ENCODE results near the gene CFAP53. TPM values are rescaled to one million over a fixed set of nuclear protein-coding genes. Genes with fewer than 3 reads are reported as not detected.
A peak's percentile ranks its signal among the peaks of the same experiment; 100 is the strongest.

CFAP53 gene
- polyA plus RNA-seq, 1 of the 3 experiments (the other 2 are of a cell fraction) = 1.6 TPM

- peak overlapping the region; percentile 80 for H2AFZ ChIP-seq (ENCODE audit: low read depth)
These were observed 40.6 kb upstream of the CFAP53 start for GRCh38 chr18:50306944-50307343.

DNA sequence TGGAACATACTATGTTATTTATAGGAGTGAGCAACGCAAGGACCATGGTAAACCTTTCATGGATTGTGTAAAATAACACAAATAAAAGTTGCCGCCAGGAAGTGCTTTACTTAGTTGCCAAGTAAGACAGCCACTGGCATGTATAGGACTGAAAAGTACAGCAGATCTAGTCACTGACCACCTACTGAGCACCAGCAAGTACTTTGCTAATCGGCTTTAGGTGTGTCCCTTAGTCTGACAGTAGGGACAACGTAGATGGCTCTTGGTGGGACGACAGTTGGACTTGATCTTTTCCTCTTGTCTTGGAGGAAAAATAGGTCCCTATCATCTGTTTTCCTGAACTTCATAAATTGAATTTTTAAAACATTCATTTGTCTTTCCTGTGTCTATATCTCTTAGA lies 34.8 kb upstream of the CFAP53 start:
- no peaks in the 10 kb centered on the region for H3K9me2 ChIP-seq
- peaks cover 0 to 3% of the 10 kb centered on the region in 2 experiments; a peak in 1 of 4 replicates for H3K4me1 ChIP-seq (ENCODE audit: control insufficient read depth in 1 of 2, insufficient read depth in 2 of 2, low read depth in 1 of 2, low read length in 1 of 2)
- H3K36me3 ChIP-seq (replicated peaks in 1 of 2; ENCODE audit: control insufficient read depth in 1 of 2, insufficient read depth in 2 of 2, low read length in 1 of 2) = no peaks in the 10 kb centered on the region
- H3K9ac ChIP-seq = no peak overlapping the region
- POLR2A ChIA-PET = interaction anchor here (0.6 kb wide), 1 partner anchor 815 kb away, joined by 3 read pairs; no protein-coding TSS in a partner anchor
- peaks cover 23% of the 10 kb centered on the region for H3K27me3 ChIP-seq (ENCODE audit: insufficient read depth)
- TF ChIP-seq NFIC (IDR thresholded peaks at IDR 0.05; ENCODE audit: borderline replicate concordance) (no peak), SIN3A (IDR thresholded peaks at IDR 0.05; ENCODE audit: borderline replicate concordance, low read depth, low read length) (no peak), TAF1 (IDR thresholded peaks at IDR 0.05; ENCODE audit: borderline replicate concordance, low read depth, low read length) (no peak), MXI1 (IDR thresholded peaks at IDR 0.05; ENCODE audit: low read depth, low read length) (no peak), GABPA (IDR thresholded peaks at IDR 0.05; ENCODE audit: low read depth) (no peak)
- TF ChIP-seq, protein P1, sequence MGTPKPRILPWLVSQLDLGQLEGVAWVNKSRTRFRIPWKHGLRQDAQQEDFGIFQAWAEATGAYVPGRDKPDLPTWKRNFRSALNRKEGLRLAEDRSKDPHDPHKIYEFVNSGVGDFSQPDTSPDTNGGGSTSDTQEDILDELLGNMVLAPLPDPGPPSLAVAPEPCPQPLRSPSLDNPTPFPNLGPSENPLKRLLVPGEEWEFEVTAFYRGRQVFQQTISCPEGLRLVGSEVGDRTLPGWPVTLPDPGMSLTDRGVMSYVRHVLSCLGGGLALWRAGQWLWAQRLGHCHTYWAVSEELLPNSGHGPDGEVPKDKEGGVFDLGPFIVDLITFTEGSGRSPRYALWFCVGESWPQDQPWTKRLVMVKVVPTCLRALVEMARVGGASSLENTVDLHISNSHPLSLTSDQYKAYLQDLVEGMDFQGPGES (IDR thresholded peaks at IDR 0.05; ENCODE audit: low read depth, low read length) = no peak
- TF ChIP-seq, protein P2, sequence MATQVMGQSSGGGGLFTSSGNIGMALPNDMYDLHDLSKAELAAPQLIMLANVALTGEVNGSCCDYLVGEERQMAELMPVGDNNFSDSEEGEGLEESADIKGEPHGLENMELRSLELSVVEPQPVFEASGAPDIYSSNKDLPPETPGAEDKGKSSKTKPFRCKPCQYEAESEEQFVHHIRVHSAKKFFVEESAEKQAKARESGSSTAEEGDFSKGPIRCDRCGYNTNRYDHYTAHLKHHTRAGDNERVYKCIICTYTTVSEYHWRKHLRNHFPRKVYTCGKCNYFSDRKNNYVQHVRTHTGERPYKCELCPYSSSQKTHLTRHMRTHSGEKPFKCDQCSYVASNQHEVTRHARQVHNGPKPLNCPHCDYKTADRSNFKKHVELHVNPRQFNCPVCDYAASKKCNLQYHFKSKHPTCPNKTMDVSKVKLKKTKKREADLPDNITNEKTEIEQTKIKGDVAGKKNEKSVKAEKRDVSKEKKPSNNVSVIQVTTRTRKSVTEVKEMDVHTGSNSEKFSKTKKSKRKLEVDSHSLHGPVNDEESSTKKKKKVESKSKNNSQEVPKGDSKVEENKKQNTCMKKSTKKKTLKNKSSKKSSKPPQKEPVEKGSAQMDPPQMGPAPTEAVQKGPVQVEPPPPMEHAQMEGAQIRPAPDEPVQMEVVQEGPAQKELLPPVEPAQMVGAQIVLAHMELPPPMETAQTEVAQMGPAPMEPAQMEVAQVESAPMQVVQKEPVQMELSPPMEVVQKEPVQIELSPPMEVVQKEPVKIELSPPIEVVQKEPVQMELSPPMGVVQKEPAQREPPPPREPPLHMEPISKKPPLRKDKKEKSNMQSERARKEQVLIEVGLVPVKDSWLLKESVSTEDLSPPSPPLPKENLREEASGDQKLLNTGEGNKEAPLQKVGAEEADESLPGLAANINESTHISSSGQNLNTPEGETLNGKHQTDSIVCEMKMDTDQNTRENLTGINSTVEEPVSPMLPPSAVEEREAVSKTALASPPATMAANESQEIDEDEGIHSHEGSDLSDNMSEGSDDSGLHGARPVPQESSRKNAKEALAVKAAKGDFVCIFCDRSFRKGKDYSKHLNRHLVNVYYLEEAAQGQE (IDR thresholded peaks at IDR 0.05; ENCODE audit: low read depth, low read length) = no peak
- no peaks in the 10 kb centered on the region for H3F3A ChIP-seq (replicated peaks; ENCODE audit: insufficient read depth)
- no peak overlapping the region for H3K4me2 ChIP-seq
- H3K79me2 ChIP-seq (ENCODE audit: insufficient read depth) = no peaks in the 10 kb centered on the region
- H4K20me1 ChIP-seq (ENCODE audit: insufficient read depth) = no peaks in the 10 kb centered on the region
- CTCF ChIA-PET = interaction anchor here (3.4 kb wide), 1 partner anchor 56 kb away, joined by 14 read pairs; no protein-coding TSS in a partner anchor
- no peak overlapping the region for H2AFZ ChIP-seq (ENCODE audit: low read depth)
- no peak overlapping the region for H3K4me3 ChIP-seq (ENCODE audit: low read depth in 2 of 2, low read length in 1 of 2)
- WGBS (ENCODE audit: low lambda C conversion rate) = 21% methylated on average over 5 of the region's 5 CpGs
- no peak overlapping the region for H3K27ac ChIP-seq (ENCODE audit: low read depth in 2 of 2, low read length in 1 of 2)
- 0 out of 2 replicates have a peak, but pooled peaks cover 4% of the 10 kb centered on the region for H3K9me3 ChIP-seq
- DNase-seq = no peak

More at GRCh38 chr18:50306944-50307343, 40.6 kb upstream of the CFAP53 start:
- Histone ChIP-seq H3F3A (replicated peaks; ENCODE audit: insufficient read depth) (no peaks in the 10 kb centered on the region), H3K9me3 (0 out of 2 replicates have a peak, but pooled peaks cover 4% of the 10 kb centered on the region), H3K4me2 (peak overlapping the region; percentile 70), H3K9me2 (no peaks in the 10 kb centered on the region), H3K4me1 (ENCODE audit: control insufficient read depth in 1 of 2, insufficient read depth in 2 of 2, low read depth in 1 of 2, low read length in 1 of 2) (peaks cover 0 to 8% of the 10 kb centered on the region in 2 experiments; a peak in 1 of 4 replicates), H3K27me3 (ENCODE audit: insufficient read depth) (peaks cover 11% of the 10 kb centered on the region; the same call in 1 of the 2 replicates), H3K36me3 (replicated peaks in 1 of 2; ENCODE audit: control insufficient read depth in 1 of 2, insufficient read depth in 2 of 2, low read length in 1 of 2) (no peaks in the 10 kb centered on the region), H3K4me3 (ENCODE audit: low read depth in 2 of 2, low read length in 1 of 2) (peak overlapping the region; percentile 59 to 60; a peak in 3 of 4 replicates), H3K79me2 (ENCODE audit: insufficient read depth) (no peaks in the 10 kb centered on the region), H4K20me1 (ENCODE audit: insufficient read depth) (no peaks in the 10 kb centered on the region), H3K9ac (no peak overlapping the region), H3K27ac (ENCODE audit: low read depth in 2 of 2, low read length in 1 of 2) (no peak overlapping the region)
- ChIA-PET CTCF (interaction anchor here (2.0 kb wide), 1 partner anchor 50 kb away, joined by 7 read pairs; no protein-coding TSS in a partner anchor), POLR2A (no interaction called here)
- 76% methylated on average over 8 of the region's 8 CpGs for WGBS (ENCODE audit: low lambda C conversion rate)
- TF ChIP-seq, protein P1 (IDR thresholded peaks at IDR 0.05; ENCODE audit: low read depth, low read length) = no peak
- no peak for DNase-seq
